Limb (tissue), 2 donors: ENCODE results near the gene NR3C2.
"Not testable (repeated sequence)": the region's sequence is repeated elsewhere in the genome, so short reads cannot be mapped to it uniquely, and the experiment has no call there.

ENCODE experiments used
- DNase-seq, 2 donors: peaks; one replicate each; pipeline ENCODE4 v3.0.0-alpha.2; 2016; ENCODE audit errors: extremely low spot score in 2 of 2

The NR3C2 gene

GRCh38 chr4:148369919-148370318 is 72.3 kb downstream of the NR3C2 start:
- no peak for DNase-seq

- no peak for DNase-seq
Measured at GRCh38 chr4:148367756-148368155, 74.5 kb downstream of the NR3C2 start.

- DNase-seq = no peak
Measured at GRCh38 chr4:148366251-148366650, 76.0 kb downstream of the NR3C2 start.

- DNase-seq = no peak
Measured at GRCh38 chr4:148364525-148364924, 77.7 kb downstream of the NR3C2 start.

GRCh38 chr4:148359769-148360168 is 82.4 kb downstream of the NR3C2 start:
- DNase-seq = no peak

- DNase-seq = no peak
Measured at GRCh38 chr4:148355442-148356123, 86.6 kb downstream of the NR3C2 start.

GRCh38 chr4:148354186-148354585 is 88.0 kb downstream of the NR3C2 start:
- no peak for DNase-seq

- DNase-seq = no peak
Measured at GRCh38 chr4:148353571-148353970, 88.6 kb downstream of the NR3C2 start.

GRCh38 chr4:148349153-148349552 is 93.1 kb downstream of the NR3C2 start:
- DNase-seq = no peak

- no peak for DNase-seq
Measured at GRCh38 chr4:148346657-148347056, 95.6 kb downstream of the NR3C2 start.

GRCh38 chr4:148345509-148345908 is 96.7 kb downstream of the NR3C2 start:
- no peak for DNase-seq

- peak in 1 of 2 donors; percentile 25 for DNase-seq
Measured at GRCh38 chr4:148344941-148345340, 97.3 kb downstream of the NR3C2 start.

- no peak for DNase-seq
Measured at GRCh38 chr4:148344352-148344751, 97.9 kb downstream of the NR3C2 start.

GRCh38 chr4:148341980-148342800 is 100.0 kb downstream of the NR3C2 start:
- no peak for DNase-seq

- no peak for DNase-seq
Measured at GRCh38 chr4:148335133-148335532, 107.1 kb downstream of the NR3C2 start.

- no peak for DNase-seq
Measured at GRCh38 chr4:148333265-148333664, 108.9 kb downstream of the NR3C2 start.

- no peak for DNase-seq
Measured at GRCh38 chr4:148332486-148332885, 109.7 kb downstream of the NR3C2 start.

GRCh38 chr4:148330724-148331123 is 111.5 kb downstream of the NR3C2 start:
- DNase-seq = no peak

GRCh38 chr4:148330161-148330560 is 112.1 kb downstream of the NR3C2 start:
- DNase-seq = no peak

GRCh38 chr4:148329751-148330150 is 112.5 kb downstream of the NR3C2 start:
- DNase-seq = no peak

GRCh38 chr4:148327683-148328082 is 114.5 kb downstream of the NR3C2 start:
- DNase-seq = no peak

GRCh38 chr4:148323316-148323715 is 118.9 kb downstream of the NR3C2 start:
- not testable (repeated sequence) for DNase-seq

GRCh38 chr4:148315049-148315448 is 127.2 kb downstream of the NR3C2 start:
- no peak for DNase-seq
